GM18526 (cell line): Measurements from ENCODE around the gene TSPAN5.

ENCODE experiments used
- POLR2A ChIP-seq: IDR thresholded peaks from 3 replicates; pipeline ENCODE4 v1.6.1; 2011; ENCODE audit not compliant: insufficient read length; ENCODE audit errors: extremely low read depth

TSPAN5 gene

DNA sequence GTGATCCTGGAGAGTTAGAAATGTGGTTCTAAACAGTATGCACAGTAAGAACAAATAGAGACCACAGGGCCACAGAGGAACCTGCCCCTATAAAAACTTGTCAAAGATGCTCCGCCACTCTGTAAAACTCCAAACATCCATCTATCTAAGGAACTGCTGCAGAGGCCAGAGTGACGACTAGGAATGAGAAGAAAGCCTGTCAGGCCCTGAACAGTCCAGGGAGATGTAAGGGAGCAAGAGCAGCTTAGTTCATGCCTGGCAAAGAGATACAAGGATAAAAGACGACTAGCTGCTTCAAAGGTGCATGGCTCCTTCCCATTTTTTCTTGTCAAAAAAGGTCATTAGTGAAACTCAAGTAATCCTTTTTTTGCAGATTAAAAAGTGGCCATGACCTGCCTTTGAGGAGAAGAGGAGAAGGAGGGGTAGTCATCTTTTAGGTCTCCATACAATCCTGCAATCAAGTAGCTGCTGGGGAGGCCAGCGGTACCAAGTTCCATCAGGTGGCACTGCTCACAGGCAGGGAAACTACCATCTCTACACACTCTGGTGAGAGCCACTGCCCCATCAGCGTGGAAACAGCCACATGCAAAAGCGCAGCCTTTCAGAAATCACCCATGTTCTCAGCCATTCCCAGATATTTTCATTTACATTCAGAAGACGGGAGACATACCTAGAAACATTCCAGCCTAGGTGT, 162.1 kb downstream of the TSPAN5 start:
- TF ChIP-seq POLR2A, result no peak

DNA sequence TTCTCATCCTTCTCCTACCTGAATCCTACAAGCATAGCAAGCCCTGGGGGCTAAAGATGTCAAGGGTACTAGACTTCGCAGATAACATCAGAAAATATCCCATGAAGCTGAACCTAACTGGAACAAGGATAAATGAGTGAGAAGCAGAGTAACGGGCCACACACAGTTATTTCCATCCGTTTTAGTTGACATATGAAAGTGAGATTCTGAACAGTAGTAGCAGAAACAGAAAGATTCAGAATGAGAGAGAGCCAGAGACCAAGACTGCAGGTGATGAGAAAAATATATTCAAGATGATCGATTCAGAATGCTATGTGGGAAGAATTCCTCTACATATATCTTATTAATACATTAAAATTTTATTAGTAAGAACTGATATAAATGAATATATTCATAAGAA, 165.1 kb downstream of the TSPAN5 start:
- no peak for TF ChIP-seq POLR2A

DNA sequence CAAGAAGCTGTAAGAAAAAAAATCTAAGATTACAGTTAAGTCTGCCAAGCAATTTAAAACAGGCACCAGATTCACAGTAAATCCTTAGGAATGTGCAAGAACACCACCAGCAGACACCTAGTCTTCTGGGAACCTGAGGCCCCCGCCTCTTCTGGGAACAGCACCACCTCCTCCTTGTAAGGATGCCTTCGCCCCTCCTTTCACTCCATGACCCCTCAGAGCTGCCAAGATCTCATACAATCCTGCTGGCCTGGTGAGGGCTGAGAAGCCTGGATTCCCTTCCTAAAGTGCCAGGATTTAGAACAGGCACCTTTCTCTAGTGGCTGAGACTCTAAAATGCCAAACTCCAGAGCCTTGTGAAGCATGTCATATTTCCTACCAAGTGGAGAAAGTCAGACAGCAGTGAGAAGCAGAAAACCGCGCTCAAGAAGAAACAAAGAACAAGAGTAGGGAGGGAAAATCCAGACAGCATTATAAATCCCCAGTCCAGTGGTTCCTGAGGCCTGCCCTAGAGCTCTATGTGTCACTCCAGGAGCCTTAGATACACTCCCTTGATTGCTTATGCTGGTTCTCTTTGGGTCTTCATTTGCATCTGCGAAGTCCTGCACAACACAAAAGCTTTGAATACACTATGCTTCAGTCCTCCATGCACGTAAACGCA, 166.4 kb downstream of the TSPAN5 start:
- TF ChIP-seq POLR2A, result no peak

DNA sequence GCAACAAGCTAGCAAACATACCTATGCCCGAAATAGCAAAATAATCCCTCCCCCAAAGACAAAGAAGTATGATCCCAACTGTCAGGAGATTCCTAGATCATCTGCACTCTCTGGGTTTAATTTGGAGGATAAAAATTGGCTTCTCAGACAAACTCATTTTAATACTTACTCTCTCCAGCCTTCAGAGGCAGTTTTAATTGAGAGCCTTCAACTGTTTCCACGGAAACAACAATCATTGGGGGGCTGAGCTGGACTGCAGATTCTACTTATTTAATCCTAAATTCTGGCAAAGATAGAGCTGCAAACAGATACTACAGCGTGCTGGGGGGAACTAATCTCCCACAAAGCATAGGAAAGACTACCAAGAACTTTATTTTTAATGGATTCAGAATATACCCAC, 168.2 kb downstream of the TSPAN5 start:
- TF ChIP-seq POLR2A, result no peak

DNA sequence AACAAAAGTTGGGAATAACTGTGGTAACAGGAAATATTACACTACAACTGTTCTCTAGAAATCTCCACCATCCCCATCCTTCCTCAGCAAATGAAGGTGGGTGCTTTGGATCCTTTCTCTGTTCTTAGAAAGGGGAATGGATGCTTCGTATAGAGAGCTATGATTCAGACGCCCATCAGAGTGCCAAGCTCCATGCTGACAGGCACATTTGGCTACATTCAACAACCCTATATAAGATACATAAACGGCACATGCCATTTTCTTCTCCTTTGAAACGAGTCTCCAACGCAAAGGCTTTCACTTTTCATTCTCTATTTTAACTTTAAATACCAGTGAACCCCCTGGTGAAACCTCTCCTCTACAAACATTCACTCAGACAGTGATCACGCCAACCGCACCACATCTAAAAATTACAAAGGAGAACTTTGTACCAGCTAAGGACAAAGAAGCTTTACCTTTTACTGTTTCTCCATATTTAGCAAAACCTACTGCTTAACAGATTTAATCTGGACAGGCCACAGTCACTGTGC, 172.5 kb downstream of the TSPAN5 start:
- TF ChIP-seq POLR2A, result no peak

DNA sequence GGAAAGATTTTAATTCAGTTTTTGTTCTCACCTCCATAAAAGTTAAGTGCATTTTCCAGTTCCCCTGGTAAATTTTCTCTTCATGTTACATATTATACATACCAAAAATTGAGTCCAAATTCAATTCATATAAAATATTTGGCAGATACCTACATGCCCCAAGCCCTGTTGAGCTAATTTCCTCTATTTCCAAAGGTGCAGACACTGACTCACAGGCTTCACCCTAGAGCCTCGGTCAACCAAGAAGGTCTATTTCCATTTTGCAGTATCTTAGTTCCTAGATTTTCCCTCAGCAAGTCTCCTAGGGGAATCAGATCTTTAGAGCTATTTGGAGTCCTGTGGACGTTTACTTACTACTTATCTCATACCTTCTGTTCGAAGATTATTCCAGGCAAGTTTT, 174.4 kb downstream of the TSPAN5 start:
- no peak for TF ChIP-seq POLR2A

DNA sequence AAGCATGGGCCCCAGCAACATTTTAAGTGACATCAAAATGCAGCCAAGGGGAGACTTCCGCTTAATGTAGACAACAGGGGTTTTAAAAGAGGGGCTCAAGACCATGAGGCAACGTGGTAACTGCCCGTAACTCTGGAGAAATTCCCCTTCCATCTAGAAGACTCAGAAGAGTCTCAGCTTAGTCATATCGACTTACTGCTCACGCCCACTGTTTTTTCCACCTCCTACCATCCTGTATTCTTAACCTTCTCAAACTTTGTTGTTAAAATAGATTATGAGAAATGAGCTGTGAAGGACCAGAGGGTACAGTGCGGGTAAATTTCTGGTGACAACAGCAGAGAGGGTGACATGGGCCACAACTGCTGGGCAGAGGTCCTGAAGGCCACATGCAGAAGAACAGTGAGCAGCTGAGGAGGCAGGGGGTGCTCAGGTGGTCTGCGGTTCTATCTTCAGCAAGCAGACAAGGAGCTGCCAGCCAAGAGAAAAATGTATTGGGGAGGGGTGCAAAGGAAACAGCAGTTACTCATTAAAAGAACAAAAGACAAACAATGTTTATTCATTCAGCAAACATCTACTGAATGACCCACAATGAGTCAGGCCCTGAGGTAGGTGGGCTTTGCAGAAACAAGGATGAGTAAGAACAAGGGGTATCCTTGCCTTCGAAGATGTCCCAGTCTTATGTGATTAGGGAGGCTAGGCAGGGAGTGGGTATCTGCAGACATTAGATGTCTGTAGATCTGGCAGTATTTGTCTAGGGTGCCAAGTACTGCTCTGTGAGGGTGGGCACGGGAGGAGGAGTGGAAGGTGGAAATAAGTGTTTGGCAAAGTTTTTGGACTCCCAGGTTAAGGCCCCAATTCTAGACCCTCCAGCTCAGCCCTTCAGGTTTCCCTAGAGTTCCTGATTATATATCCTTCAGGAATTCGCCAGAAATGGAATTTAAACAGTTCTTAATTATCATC, 175.3 kb downstream of the TSPAN5 start:
- no peak for TF ChIP-seq POLR2A

DNA sequence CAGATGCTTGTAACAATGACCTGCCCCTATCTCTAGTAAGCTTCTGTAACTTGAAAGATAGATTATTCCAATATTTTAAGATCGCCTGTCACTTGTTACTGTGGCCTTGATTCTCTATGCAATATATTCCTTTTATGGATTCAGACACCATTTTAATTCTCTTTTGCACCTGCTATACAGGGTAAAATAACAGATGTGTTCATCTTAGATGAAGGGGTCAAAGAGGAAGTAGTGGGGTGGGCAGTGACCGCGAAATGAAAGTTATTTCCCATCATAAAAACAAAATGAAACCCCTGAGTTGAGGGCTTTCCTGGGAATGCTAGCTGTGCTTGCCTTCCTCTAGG, 175.9 kb downstream of the TSPAN5 start:
- no peak for TF ChIP-seq POLR2A

DNA sequence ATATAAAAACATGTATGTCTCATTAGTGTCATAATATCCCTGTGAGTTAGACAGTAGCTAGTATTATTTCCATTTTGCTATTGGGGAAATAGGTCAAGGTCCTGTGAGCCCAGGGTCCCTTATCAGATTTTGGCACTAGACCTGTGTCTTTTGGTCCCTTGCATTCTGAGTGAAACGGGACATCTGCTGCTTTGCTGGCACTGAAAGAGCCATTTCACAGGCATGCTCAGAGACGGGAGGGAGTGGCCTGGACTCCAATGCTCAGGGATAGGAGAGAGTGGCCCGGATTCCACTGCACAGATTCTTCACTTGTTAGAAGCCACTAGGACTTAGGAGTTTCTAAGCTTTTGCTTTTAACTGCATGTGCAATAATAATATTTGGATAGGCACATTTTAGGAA, 177.2 kb downstream of the TSPAN5 start:
- TF ChIP-seq POLR2A, result no peak

DNA sequence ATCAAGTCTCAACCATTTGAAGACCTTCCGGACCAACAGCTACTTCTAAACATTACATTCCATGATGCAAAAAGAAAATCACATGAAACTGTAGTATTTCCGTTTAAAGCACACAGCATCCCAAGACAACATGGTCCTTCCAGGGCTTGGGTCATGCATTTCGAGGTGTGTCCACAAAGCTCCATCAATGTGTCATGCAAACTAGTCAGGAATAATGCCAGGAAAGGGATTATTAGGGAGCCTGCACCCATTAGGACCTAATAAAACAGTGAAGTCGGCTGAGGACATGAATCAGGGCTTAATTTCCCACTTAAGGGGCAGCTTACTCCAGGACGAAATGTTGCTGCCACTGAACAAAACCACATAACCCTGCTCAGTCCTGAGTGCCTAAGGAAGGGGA, 177.9 kb downstream of the TSPAN5 start:
- no peak for TF ChIP-seq POLR2A

DNA sequence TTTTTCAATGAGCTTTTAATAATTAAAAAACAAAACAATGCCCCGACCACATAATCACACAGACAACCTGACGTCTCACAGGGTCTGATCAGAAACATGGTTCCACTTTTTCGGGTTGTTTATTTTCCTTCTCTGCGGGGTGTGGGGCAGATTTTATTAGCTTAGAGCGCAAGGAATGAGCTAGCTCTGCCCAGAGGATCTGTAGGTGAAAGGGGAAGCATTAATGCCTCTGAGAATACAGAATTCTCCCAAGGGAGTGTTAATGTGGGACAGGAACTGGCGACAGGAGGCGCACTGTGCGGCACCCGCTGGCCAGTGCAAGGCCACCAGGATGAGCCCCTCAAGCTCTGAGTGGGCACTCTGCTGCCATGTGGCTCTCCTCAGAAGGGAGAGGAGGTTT, 181.5 kb downstream of the TSPAN5 start:
- TF ChIP-seq POLR2A, result no peak

DNA sequence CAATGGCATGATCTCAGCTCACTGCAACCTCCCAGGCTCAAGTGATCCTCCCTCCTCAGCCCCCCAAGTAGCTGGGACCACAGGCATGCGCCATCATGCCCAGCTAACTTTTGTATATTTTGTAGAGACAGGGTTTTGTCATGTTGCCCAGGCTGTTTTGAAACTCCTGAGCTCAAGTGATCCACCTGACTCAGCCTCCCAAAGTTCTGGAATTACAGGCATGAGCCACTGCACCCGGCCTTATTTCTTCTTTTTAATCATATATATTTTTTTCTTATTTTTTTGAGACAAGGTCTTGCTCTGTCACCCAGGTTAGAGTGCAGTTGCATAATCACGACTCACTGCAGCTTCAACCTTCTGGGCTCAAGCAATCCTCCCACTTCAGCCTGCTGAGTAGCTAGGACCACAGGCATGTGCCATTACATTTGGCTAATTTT, 184.0 kb downstream of the TSPAN5 start:
- no peak for TF ChIP-seq POLR2A

DNA sequence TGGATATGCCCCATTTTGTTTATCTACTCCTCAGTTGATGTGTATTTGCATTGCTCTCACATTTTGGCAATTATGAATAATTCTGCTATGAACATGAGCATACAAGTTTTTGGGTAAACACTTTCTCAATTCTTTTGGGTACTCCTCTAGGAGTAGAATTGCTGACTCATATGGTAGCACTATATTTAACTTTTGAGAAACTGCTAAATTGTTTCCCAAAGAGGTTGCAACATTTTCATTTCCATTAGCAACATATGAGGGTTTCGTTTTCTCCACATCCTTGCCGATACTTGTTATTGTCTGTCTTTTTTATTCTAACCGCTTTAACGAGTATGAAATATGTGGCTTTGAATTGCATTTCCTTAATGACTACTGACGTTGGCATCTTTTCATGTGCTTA, 185.4 kb downstream of the TSPAN5 start:
- TF ChIP-seq POLR2A, result no peak

DNA sequence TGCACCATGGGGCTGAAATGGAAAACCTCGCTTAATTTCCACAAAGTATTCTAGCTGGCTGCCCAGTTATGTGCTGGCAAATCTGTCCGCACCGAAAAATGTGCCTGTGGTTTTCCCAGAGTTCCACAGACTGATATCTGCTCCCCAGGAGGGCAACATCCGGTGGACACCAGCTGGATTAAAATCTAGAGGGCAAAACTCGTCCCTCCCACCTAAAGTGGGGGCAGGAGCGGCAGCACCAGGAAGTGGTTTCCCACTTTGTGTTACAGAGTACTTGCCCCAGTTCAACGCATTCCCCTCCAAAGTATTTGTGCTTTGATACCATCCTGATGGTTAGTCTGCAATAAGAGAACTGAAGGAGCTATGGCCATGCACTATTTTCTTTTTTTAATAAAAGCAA, 187.6 kb downstream of the TSPAN5 start:
- no peak for TF ChIP-seq POLR2A

DNA sequence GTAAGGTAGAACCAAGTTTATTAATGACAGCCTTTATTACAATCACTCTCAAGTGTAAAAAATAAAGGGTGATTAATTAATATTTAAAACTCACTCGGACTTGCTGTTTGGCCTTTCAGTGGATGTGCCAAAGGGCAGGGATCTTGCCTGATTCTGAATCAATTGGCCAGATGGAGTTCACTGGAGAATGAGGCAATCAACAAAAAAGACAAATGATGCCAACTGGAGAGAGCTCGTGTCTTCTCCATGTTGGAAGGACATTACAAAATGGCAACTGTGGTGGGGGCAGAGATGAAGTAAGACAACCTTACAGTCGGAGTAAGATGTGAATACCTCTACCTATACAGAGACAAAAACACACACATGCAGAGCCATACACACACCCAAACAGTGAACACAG, 188.0 kb downstream of the TSPAN5 start:
- no peak for TF ChIP-seq POLR2A

DNA sequence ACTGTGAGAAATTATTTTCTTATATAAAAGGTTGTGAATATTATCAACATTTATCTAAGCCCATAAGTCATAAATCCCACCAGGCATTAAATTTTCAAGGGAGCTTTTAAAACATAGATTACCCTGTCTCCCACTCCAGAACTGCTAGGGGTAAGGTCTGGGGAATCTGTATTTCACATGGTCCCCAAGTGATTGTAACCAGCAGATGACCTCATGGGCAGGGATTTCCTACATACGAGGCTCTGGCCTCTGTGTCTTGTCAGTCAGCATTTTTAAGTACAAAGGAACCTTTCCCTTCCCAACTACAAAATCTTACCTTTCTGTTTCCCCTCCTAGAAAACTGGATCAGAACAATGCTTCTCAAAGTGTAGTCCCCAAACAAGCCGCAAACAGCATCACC, 188.6 kb downstream of the TSPAN5 start:
- TF ChIP-seq POLR2A, result no peak
